Trophoblast cell (in vitro differentiated cells and primary cell): Measurements from ENCODE around the gene TXLNA.

Experiments
- DNase-seq, 2 donors: peaks; one replicate each; pipeline ENCODE4 v3.0.0-alpha.2; 2016
- H2AFZ ChIP-seq: 2 replicates; pipeline ENCODE4 v1.6.1; 2013; ENCODE audit warnings: low read length, moderate library complexity, mild to moderate bottlenecking; ENCODE audit not compliant: insufficient read depth, poor library complexity
- H2AK5ac ChIP-seq: 2 replicates; pipeline ENCODE4 v1.6.1; 2013; ENCODE audit warnings: mild to moderate bottlenecking, low read length
- H2BK120ac ChIP-seq: 2 replicates; pipeline ENCODE4 v1.6.1; 2013; ENCODE audit warnings: low read length, mild to moderate bottlenecking, moderate library complexity; ENCODE audit not compliant: insufficient read depth, poor library complexity
- H2BK12ac ChIP-seq: 2 replicates; pipeline ENCODE4 v1.6.1; 2013; ENCODE audit warnings: mild to moderate bottlenecking, low read length, moderate library complexity
- H2BK5ac ChIP-seq: 2 replicates; pipeline ENCODE4 v1.6.1; 2013; ENCODE audit warnings: low read length, low read depth, moderate library complexity, mild to moderate bottlenecking; ENCODE audit not compliant: poor library complexity
- H3K14ac ChIP-seq: 2 replicates; pipeline ENCODE4 v1.6.1; 2013; ENCODE audit warnings: mild to moderate bottlenecking, low read length
- H3K18ac ChIP-seq: 2 replicates; pipeline ENCODE4 v1.6.1; 2013; ENCODE audit warnings: mild to moderate bottlenecking, low read length
- H3K23ac ChIP-seq: 2 replicates; pipeline ENCODE4 v1.6.1; 2013; ENCODE audit warnings: low read length
- H3K27ac ChIP-seq: 2 replicates; pipeline ENCODE4 v1.5.1; 2013; ENCODE audit warnings: low read depth, mild to moderate bottlenecking, inconsistent platforms, low read length, moderate library complexity
- H3K27me3 ChIP-seq: 2 replicates; pipeline ENCODE4 v1.6.1; 2013; ENCODE audit warnings: inconsistent platforms, mild to moderate bottlenecking, low read length, moderate library complexity; ENCODE audit not compliant: insufficient read depth
- H3K36me3 ChIP-seq, 2 experiments: 1 replicate in 1 of 2; 2 replicates in 1 of 2; pipeline ENCODE4 v1.6.1; 2013; ENCODE audit warnings: low read length in 2 of 2, mild to moderate bottlenecking in 2 of 2, moderate library complexity in 1 of 2; ENCODE audit not compliant: insufficient read depth in 2 of 2, control insufficient read depth in 1 of 2
- H3K4ac ChIP-seq: 2 replicates; pipeline ENCODE4 v1.6.1; 2013; ENCODE audit warnings: low read depth, mild to moderate bottlenecking, low read length, moderate library complexity
- H3K4me1 ChIP-seq, 2 experiments: 1 replicate in 1 of 2; 2 replicates in 1 of 2; pipeline ENCODE4 v1.6.1; 2013; ENCODE audit warnings: low read length in 2 of 2, mild to moderate bottlenecking in 2 of 2, moderate library complexity in 1 of 2; ENCODE audit not compliant: insufficient read depth in 2 of 2, control insufficient read depth in 1 of 2
- H3K4me2 ChIP-seq: 2 replicates; pipeline ENCODE4 v1.6.1; 2013; ENCODE audit warnings: inconsistent platforms, mild to moderate bottlenecking, low read length, moderate library complexity
- H3K4me3 ChIP-seq: 2 replicates; pipeline ENCODE4 v1.5.1; 2013; ENCODE audit warnings: mild to moderate bottlenecking, low read depth, low read length, inconsistent platforms
- H3K79me1 ChIP-seq: one replicate; pipeline ENCODE4 v1.6.1; 2013; ENCODE audit warnings: low read length
- H3K79me2 ChIP-seq: 2 replicates; pipeline ENCODE4 v1.6.1; 2013; ENCODE audit warnings: low read length, mild to moderate bottlenecking; ENCODE audit not compliant: control insufficient read depth, insufficient read depth, poor library complexity
- H3K9ac ChIP-seq: 2 replicates; pipeline ENCODE4 v1.6.1; 2013; ENCODE audit warnings: mild to moderate bottlenecking, low read length
- H3K9me3 ChIP-seq: 2 replicates; pipeline ENCODE4 v1.6.1; 2013; ENCODE audit warnings: low read depth, mild to moderate bottlenecking, control low read depth, inconsistent platforms, low read length; ENCODE audit not compliant: insufficient read depth
- H4K12ac ChIP-seq: 2 replicates; pipeline ENCODE4 v1.6.1; 2013; ENCODE audit warnings: low read depth, mild to moderate bottlenecking, low read length, moderate library complexity
- H4K8ac ChIP-seq: 2 replicates; pipeline ENCODE4 v1.6.1; 2013; ENCODE audit warnings: low read depth, mild to moderate bottlenecking, low read length, moderate library complexity
- H4K91ac ChIP-seq: one replicate; pipeline ENCODE4 v1.6.1; 2013; ENCODE audit warnings: low read depth, mild to moderate bottlenecking, low read length, moderate library complexity
- WGBS: extraction: QIAGEN DNeasy Blood & Tissue Kit; methylation state at CpG from one replicate; pipeline ENCODE4 v1.1.7; 2013; ENCODE audit warnings: missing lambda C conversion rate; ENCODE audit not compliant: insufficient read length, insufficient coverage; ENCODE audit errors: extremely low coverage; 5-methylcytosine and 5-hydroxymethylcytosine counted together

The TXLNA gene

GRCh38 chr1:32182060-32182459 lies 2.6 kb downstream of the TXLNA start:
- Histone ChIP-seq H3K36me3 (peaks cover 17 to 31% of the 10 kb centered on the region in 2 experiments), H3K27me3 (no peaks in the 10 kb centered on the region), H3K4ac (peak overlapping the region; percentile 66), H3K4me2 (no peak overlapping the region), H3K14ac (no peak overlapping the region), H2AK5ac (no peak overlapping the region), H3K9me3 (no peaks in the 10 kb centered on the region), H3K79me1 (peaks cover 9% of the 10 kb centered on the region), H3K23ac (no peak overlapping the region), H3K79me2 (peaks cover 8% of the 10 kb centered on the region), H4K91ac (no peak overlapping the region), H2BK12ac (no peak overlapping the region), H2BK5ac (no peak overlapping the region), H3K9ac (peak overlapping the region; percentile 64), H4K8ac (no peak overlapping the region), H3K4me1 (peaks cover 7 to 10% of the 10 kb centered on the region in 2 experiments), H3K27ac (no peak overlapping the region), H2AFZ (peak overlapping the region; percentile 12), H2BK120ac (no peak overlapping the region), H3K4me3 (no peak overlapping the region), H3K18ac (no peak overlapping the region), H4K12ac (no peak overlapping the region)
- WGBS = no CpG with 5 or more reads among the region's 6 CpGs
- DNase-seq = no peak

DNA sequence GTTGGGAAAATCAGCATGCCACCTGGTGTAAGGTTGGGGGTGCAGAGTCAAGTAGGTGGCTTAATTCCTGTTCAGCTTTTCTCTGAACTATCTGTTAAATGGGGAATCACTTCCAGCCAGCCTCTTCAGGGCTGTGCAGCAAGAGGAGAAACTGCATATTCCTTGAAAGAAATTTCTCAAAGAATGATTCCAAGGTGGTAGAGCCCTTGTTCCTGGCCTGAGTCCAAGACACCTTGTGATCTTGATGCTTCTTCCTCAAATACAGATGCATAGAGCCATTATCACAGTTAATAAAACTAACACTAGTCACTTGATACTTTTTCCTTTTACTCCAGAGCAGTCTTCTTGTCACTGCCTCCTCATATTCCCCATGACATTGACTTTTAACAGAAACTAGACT lies 5.2 kb downstream of the TXLNA start:
- peaks cover 7% of the 10 kb centered on the region for H3K79me1 ChIP-seq
- no peak overlapping the region for H2AK5ac ChIP-seq
- no peak overlapping the region for H4K8ac ChIP-seq
- H3K4me1 ChIP-seq = peaks cover 7% of the 10 kb centered on the region in 2 experiments
- H3K9ac ChIP-seq = no peak overlapping the region
- H3K4me2 ChIP-seq = no peak overlapping the region
- no peak overlapping the region for H2BK12ac ChIP-seq
- no peak overlapping the region for H2AFZ ChIP-seq
- H3K9me3 ChIP-seq = peaks cover 2% of the 10 kb centered on the region
- no peak overlapping the region for H3K18ac ChIP-seq
- no peak overlapping the region for H4K91ac ChIP-seq
- no peak overlapping the region for H3K23ac ChIP-seq
- H4K12ac ChIP-seq = no peak overlapping the region
- H3K27me3 ChIP-seq = no peaks in the 10 kb centered on the region
- no peak overlapping the region for H3K4ac ChIP-seq
- no peak overlapping the region for H3K27ac ChIP-seq
- H2BK5ac ChIP-seq = no peak overlapping the region
- no peak overlapping the region for H3K14ac ChIP-seq
- H3K79me2 ChIP-seq = peaks cover 8% of the 10 kb centered on the region
- H3K4me3 ChIP-seq = no peak overlapping the region
- H3K36me3 ChIP-seq = peaks cover 36 to 53% of the 10 kb centered on the region in 2 experiments
- DNase-seq = no peak
- no peak overlapping the region for H2BK120ac ChIP-seq

DNA sequence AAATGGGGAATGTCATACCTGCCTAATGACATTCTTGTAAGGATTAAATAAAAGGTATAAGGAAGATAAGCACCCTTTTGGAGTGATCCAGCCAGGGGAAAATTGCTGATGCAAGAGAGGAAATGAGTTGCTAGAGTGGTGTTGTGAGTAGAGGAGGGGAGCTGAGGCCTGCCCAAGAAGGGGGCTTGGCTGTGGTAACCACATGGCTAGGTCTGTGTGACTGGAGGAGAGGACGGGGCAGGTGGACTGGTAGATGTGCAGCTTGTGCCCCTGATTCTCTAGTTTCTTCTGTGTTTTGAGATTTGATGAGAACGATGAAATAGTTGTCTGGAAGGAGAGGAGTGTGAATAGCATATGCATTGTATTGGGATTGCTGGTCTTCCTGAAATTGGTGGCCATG lies 6.6 kb downstream of the TXLNA start:
- Histone ChIP-seq H3K36me3 (peaks cover 48 to 65% of the 10 kb centered on the region in 2 experiments), H3K4me1 (peaks cover 3 to 6% of the 10 kb centered on the region in 2 experiments), H3K9me3 (peaks cover 2% of the 10 kb centered on the region), H3K9ac (no peak overlapping the region), H3K79me1 (no peaks in the 10 kb centered on the region), H3K4ac (no peak overlapping the region), H3K27me3 (no peaks in the 10 kb centered on the region), H3K14ac (no peak overlapping the region), H4K8ac (no peak overlapping the region), H3K79me2 (peaks cover 3% of the 10 kb centered on the region), H3K27ac (no peak overlapping the region), H4K12ac (no peak overlapping the region), H4K91ac (no peak overlapping the region), H2BK12ac (no peak overlapping the region), H3K23ac (no peak overlapping the region), H2BK120ac (no peak overlapping the region), H2AFZ (no peak overlapping the region), H3K4me3 (no peak overlapping the region), H2BK5ac (no peak overlapping the region), H3K4me2 (no peak overlapping the region), H3K18ac (no peak overlapping the region), H2AK5ac (no peak overlapping the region)
- 100% methylated on average over 1 of the region's 2 CpGs for WGBS
- no peak for DNase-seq

DNA sequence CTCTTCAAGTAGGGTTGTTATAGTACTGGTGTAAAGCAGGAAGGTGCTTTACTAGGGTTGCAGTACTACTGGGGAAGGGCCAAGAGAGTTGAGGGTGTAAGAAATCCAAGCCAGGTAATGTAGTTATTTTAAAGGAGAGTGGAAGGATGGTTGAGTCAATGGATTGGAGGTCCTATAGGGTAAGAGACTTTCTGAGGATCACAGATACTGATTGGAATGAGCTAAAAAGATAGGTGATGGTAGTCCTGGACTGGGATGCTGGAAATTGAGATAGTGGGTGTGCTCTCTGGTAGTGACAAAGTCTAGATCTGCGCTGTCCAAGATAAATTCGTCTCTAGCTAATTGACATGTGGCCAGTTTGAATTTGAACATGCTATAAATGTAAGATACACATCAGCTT lies 7.0 kb downstream of the TXLNA start:
- no CpG with 5 or more reads among the region's 2 CpGs for whole genome bisulfite sequencing
- Histone ChIP-seq H2AK5ac (no peak overlapping the region), H3K4me3 (no peak overlapping the region), H3K27ac (no peak overlapping the region), H4K12ac (no peak overlapping the region), H3K14ac (no peak overlapping the region), H3K36me3 (peaks cover 48 to 65% of the 10 kb centered on the region in 2 experiments), H4K8ac (no peak overlapping the region), H2BK12ac (no peak overlapping the region), H3K79me2 (no peaks in the 10 kb centered on the region), H3K18ac (no peak overlapping the region), H3K4ac (no peak overlapping the region), H3K79me1 (no peaks in the 10 kb centered on the region), H3K4me1 (peaks cover 0 to 3% of the 10 kb centered on the region in 2 experiments), H4K91ac (no peak overlapping the region), H3K27me3 (no peaks in the 10 kb centered on the region), H2BK120ac (no peak overlapping the region), H3K23ac (no peak overlapping the region), H3K9me3 (peaks cover 2% of the 10 kb centered on the region), H3K9ac (no peak overlapping the region), H3K4me2 (no peak overlapping the region), H2BK5ac (no peak overlapping the region), H2AFZ (no peak overlapping the region)
- no peak for DNase-seq
